Activated T-helper 1 cell treated with anti-CD3 and anti-CD28 coated beads, Interleukin-12 subunit alpha, Interleukin-12 subunit beta, Interleukin-2, Interleukin-4 antibody, amounts not matched to agents 30 ng/mL and 10 ng/mL and 1 ng/mL, durations not matched to agents 14 hours and 24 hours and 36 hours (primary cell): ENCODE measurements around the gene STPG4. TPM values are rescaled to one million over a fixed set of nuclear protein-coding genes. Genes with fewer than 3 reads are reported as not detected.

ENCODE experiments used
- DNase-seq: peaks from one replicate; pipeline ENCODE4 v3.0.0; 2021; ENCODE audit warnings: low spot score
- H3K27ac Mint-ChIP-seq: one replicate; pipeline ENCODE4 v1.8.0; 2021; ENCODE audit warnings: mild to moderate bottlenecking, mixed read lengths
- H3K27me3 Mint-ChIP-seq: one replicate; pipeline ENCODE4 v1.8.0; 2022; ENCODE audit warnings: mild to moderate bottlenecking, moderate library complexity, mixed read lengths; ENCODE audit not compliant: insufficient read depth
- H3K36me3 Mint-ChIP-seq: one replicate; pipeline ENCODE4 v1.8.0; 2021; ENCODE audit warnings: low read depth, mixed read lengths
- H3K4me1 Mint-ChIP-seq: one replicate; pipeline ENCODE4 v1.8.0; 2021; ENCODE audit warnings: low read depth, mixed read lengths
- H3K4me3 Mint-ChIP-seq: one replicate; pipeline ENCODE4 v1.8.0; 2021; ENCODE audit warnings: mild to moderate bottlenecking, moderate library complexity, mixed read lengths
- H3K9me3 Mint-ChIP-seq: one replicate; pipeline ENCODE4 v1.8.0; 2021; ENCODE audit warnings: mixed read lengths
- intact Hi-C: fragments of 100-400 bp; cut with micrococcal nuclease; formaldehyde crosslinking; loops from one replicate; pipeline ENCODE4 v1.15.1; 2024
- total RNA-seq: library from RNA; stranded (reverse); gene quantifications from 2 replicates; pipeline ENCODE4 v1.2.3, GENCODE V29; 2022

The STPG4 gene
- total RNA-seq, 1 donor from 2014 or later, result 0.34 TPM

- H3K9me3 Mint-ChIP-seq, result no peaks in the 10 kb centered on the region
- no peak for DNase-seq
- intact Hi-C loops, result no loop called here
Measured at GRCh38 chr2:47043142-47043890, 111.8 kb downstream of the STPG4 start.

GRCh38 chr2:47041891-47042684 is 113.0 kb downstream of the STPG4 start:
- Mint-ChIP-seq H3K9me3 (no peaks in the 10 kb centered on the region), H3K4me1 (peaks cover 18% of the 10 kb centered on the region), H3K27ac (no peak overlapping the region), H3K36me3 (peaks cover 31% of the 10 kb centered on the region), H3K27me3 (no peaks in the 10 kb centered on the region), H3K4me3 (no peak overlapping the region)
- intact Hi-C loops, result no loop called here
- no peak for DNase-seq

More at GRCh38 chr2:47043142-47043890, 111.8 kb downstream of the STPG4 start:
- Mint-ChIP-seq H3K27ac (peak overlapping the region; percentile 44), H3K4me1 (peaks cover 18% of the 10 kb centered on the region), H3K36me3 (peaks cover 36% of the 10 kb centered on the region), H3K4me3 (no peak overlapping the region), H3K27me3 (no peaks in the 10 kb centered on the region)

- Mint-ChIP-seq H3K9me3 (no peaks in the 10 kb centered on the region), H3K4me1 (peaks cover 18% of the 10 kb centered on the region), H3K36me3 (peaks cover 37% of the 10 kb centered on the region), H3K27ac (no peak overlapping the region), H3K27me3 (no peaks in the 10 kb centered on the region), H3K4me3 (no peak overlapping the region)
- no peak for DNase-seq
- intact Hi-C loops, result no loop called here
Measured at GRCh38 chr2:47041063-47041462, 114.0 kb downstream of the STPG4 start.

DNA sequence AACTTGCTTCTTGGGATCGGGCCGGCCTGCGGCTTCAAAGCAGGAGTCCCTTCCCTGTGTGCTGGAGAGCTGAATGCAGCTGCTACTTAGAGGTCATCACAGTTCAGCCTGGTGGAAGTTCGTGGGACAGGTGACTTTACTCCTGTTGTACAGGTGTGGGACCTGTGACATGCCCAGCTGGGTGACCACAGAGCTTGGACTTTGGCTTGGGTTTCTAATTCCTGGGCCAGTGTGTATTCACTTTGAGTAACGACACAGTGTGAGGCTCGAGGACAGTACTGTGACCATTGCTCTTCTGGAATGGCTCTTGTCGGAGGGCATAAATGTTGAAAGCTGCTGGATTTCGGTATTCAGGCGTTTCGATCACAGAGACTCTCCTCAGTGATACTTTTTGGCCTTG is 114.5 kb downstream of the STPG4 start:
- H3K36me3 Mint-ChIP-seq, result peaks cover 38% of the 10 kb centered on the region

DNA sequence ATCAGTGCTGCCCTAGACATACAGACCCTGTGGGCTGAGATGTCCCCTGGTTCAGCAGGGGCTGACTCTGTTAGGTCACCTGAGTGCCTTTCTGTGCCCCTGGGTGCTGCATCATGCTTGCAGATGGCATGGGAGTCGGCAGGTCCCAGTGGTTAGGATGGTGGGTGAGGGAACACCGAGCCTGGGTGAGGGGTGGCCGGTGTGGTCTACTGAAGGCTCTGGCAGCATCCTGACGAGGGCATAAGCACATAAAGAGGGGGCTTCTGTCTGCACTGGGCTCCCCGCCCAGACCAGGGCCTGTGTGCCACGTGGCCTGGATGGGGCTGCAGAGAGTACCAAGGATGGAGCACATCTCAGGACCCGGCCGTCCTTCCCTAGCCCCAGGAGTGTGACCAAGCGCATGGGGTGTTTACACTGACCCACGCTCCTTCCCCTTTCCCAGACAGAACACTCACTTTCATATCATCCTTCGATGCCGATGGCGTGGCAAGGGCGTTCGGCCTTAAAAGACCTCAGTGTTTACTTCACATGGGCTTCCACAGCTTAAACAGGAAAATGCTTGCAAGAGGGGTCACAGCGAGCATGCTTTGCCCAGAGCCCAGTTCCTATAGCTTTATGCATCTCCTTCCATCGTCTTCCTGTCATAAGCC is 115.1 kb downstream of the STPG4 start:
- H3K9me3 Mint-ChIP-seq, result no peaks in the 10 kb centered on the region
- H3K4me1 Mint-ChIP-seq, result peaks cover 25% of the 10 kb centered on the region
- H3K27ac Mint-ChIP-seq, result peak overlapping the region; percentile 87
- DNase-seq, result no peak
- H3K27me3 Mint-ChIP-seq, result no peaks in the 10 kb centered on the region
- intact Hi-C loops, result no loop called here
- no peak overlapping the region for H3K4me3 Mint-ChIP-seq
- peaks cover 40% of the 10 kb centered on the region for H3K36me3 Mint-ChIP-seq

More for the DNA sequence above, 114.5 kb downstream of the STPG4 start:
- H3K9me3 Mint-ChIP-seq, result no peaks in the 10 kb centered on the region
- H3K27me3 Mint-ChIP-seq, result no peaks in the 10 kb centered on the region
- no peak for DNase-seq
- no peak overlapping the region for H3K4me3 Mint-ChIP-seq
- intact Hi-C loops, result no loop called here
- H3K4me1 Mint-ChIP-seq, result peaks cover 19% of the 10 kb centered on the region
- H3K27ac Mint-ChIP-seq, result no peak overlapping the region

GRCh38 chr2:47039489-47039870 is 115.6 kb downstream of the STPG4 start:
- peak overlapping the region; percentile 87 for H3K27ac Mint-ChIP-seq
- H3K4me1 Mint-ChIP-seq, result peaks cover 29% of the 10 kb centered on the region
- peaks cover 38% of the 10 kb centered on the region for H3K36me3 Mint-ChIP-seq
- intact Hi-C loops, result no loop called here
- no peaks in the 10 kb centered on the region for H3K9me3 Mint-ChIP-seq
- no peak overlapping the region for H3K4me3 Mint-ChIP-seq
- no peaks in the 10 kb centered on the region for H3K27me3 Mint-ChIP-seq
- DNase-seq, result no peak

GRCh38 chr2:47038656-47039488 is 116.2 kb downstream of the STPG4 start:
- intact Hi-C loops, result no loop called here
- H3K27ac Mint-ChIP-seq, result peak overlapping the region; percentile 87
- peaks cover 24% of the 10 kb centered on the region for H3K4me1 Mint-ChIP-seq
- peaks cover 32% of the 10 kb centered on the region for H3K36me3 Mint-ChIP-seq
- peak; percentile 11 for DNase-seq
- no peaks in the 10 kb centered on the region for H3K9me3 Mint-ChIP-seq
- no peaks in the 10 kb centered on the region for H3K27me3 Mint-ChIP-seq
- peak overlapping the region; percentile 64 for H3K4me3 Mint-ChIP-seq

- Mint-ChIP-seq H3K36me3 (peaks cover 33% of the 10 kb centered on the region), H3K27me3 (no peaks in the 10 kb centered on the region), H3K4me3 (no peak overlapping the region), H3K27ac (peak overlapping the region; percentile 49), H3K4me1 (peaks cover 24% of the 10 kb centered on the region), H3K9me3 (no peaks in the 10 kb centered on the region)
- DNase-seq, result no peak
- intact Hi-C loops, result no loop called here
Measured at GRCh38 chr2:47037678-47038077, 117.4 kb downstream of the STPG4 start.

Other genes starting within 250 kb of the STPG4 start
- 48.8 and 51.0 TPM in 2 replicates for gene MCFD2, start 239.5 kb downstream of the STPG4 start, total RNA-seq
- gene TTC7A, start 214.1 kb downstream of the STPG4 start, total RNA-seq, result 72.5 and 77.2 TPM in 2 replicates
- gene CALM2, start 21.2 kb upstream of the STPG4 start, total RNA-seq, result 404 and 419 TPM in 2 replicates
- gene EPCAM, start 214.0 kb upstream of the STPG4 start, total RNA-seq, result 0.29 TPM in 1 of 2 replicates, not detected in the other
- 73.3 TPM in 2 replicates for gene MSH2, start 247.8 kb upstream of the STPG4 start, total RNA-seq